Measurements from ENCODE around the gene HMX2.

The HMX2 gene

DNA sequence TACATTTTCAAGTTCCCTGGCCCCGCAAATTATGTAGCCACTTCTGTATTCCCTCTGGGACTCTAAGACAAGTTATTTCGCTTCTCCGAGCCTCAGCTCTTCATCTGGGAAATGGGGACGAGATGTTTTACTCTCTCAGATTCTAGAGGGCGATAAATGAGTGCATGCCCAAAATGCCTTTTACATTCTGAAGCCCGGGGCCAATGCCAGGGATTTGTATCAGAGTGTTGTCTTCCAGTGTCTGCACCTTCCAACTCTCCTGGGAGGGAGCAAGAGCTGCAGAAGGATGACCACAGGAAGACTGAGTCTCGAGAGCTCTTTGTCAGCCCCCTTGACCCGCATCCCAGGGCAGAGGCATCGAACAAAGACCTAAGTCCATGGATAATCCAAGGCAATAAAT is 46.1 kb downstream of the HMX2 start:
- no peak overlapping the region for H3K4me3 ChIP-seq (ENCODE audit: low read depth, low read length, poor library complexity, severe bottlenecking)
- no peak overlapping the region for H2AFZ ChIP-seq (ENCODE audit: low read length)
- no peaks in the 10 kb centered on the region for H3K9me3 ChIP-seq (ENCODE audit: low read length)
- no peak overlapping the region for H3K9ac ChIP-seq (ENCODE audit: low read length)
- no peak overlapping the region for H3K4me2 ChIP-seq (ENCODE audit: low read length)
- H3K9me2 ChIP-seq (ENCODE audit: low read depth, low read length), result no peaks in the 10 kb centered on the region
- H3K4me1 ChIP-seq (ENCODE audit: insufficient read depth, low read length, severe bottlenecking), result no peaks in the 10 kb centered on the region
- H3K79me2 ChIP-seq (ENCODE audit: insufficient read depth, low read length), result no peaks in the 10 kb centered on the region
- H3K27ac ChIP-seq (ENCODE audit: low read depth, low read length, poor library complexity, severe bottlenecking), result no peak overlapping the region
- H4K20me1 ChIP-seq (ENCODE audit: insufficient read depth, low read length), result no peaks in the 10 kb centered on the region
- no peaks in the 10 kb centered on the region for H3K36me3 ChIP-seq (ENCODE audit: insufficient read depth, low read length)
- TF ChIP-seq EZH2 (IDR thresholded peaks at IDR 0.05; ENCODE audit: borderline replicate concordance, low read length) (no peak), CTCF (IDR thresholded peaks at IDR 0.05; ENCODE audit: low read length) (no peak)
- H3F3A ChIP-seq (ENCODE audit: insufficient read depth, low read length), result no peaks in the 10 kb centered on the region
- no peaks in the 10 kb centered on the region for H3K27me3 ChIP-seq (ENCODE audit: insufficient read depth, low read length)
